ENCODE data around the gene B3GAT2. TPM values are rescaled to one million over a fixed set of nuclear protein-coding genes. Genes with fewer than 3 reads are reported as not detected.

The B3GAT2 gene
- total RNA-seq, 1 donor, result under 0.01 TPM

DNA sequence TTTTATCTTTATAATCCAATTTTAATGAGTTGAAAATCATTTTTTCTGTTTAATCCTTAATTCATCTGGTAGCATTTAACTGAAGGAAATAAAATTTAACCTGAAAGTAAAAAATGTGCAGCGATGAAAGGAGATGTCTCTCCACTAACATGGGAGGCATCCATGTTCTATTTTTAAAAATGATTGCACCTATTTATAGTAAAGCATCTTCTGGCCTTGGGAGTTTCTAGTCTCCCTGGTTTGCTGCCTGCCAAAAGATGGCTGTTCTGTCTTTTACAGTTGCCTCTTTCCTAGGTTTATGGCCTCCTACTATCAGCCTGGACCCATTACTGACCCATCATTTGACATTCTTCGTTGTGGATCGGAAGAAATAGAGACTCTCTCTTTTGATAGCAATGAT, 143.0 kb downstream of the B3GAT2 start:
- TF ChIP-seq, protein P1, sequence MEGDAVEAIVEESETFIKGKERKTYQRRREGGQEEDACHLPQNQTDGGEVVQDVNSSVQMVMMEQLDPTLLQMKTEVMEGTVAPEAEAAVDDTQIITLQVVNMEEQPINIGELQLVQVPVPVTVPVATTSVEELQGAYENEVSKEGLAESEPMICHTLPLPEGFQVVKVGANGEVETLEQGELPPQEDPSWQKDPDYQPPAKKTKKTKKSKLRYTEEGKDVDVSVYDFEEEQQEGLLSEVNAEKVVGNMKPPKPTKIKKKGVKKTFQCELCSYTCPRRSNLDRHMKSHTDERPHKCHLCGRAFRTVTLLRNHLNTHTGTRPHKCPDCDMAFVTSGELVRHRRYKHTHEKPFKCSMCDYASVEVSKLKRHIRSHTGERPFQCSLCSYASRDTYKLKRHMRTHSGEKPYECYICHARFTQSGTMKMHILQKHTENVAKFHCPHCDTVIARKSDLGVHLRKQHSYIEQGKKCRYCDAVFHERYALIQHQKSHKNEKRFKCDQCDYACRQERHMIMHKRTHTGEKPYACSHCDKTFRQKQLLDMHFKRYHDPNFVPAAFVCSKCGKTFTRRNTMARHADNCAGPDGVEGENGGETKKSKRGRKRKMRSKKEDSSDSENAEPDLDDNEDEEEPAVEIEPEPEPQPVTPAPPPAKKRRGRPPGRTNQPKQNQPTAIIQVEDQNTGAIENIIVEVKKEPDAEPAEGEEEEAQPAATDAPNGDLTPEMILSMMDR (IDR thresholded peaks at IDR 0.05; ENCODE audit: insufficient read depth, low read depth, low read length), result no peak
- no peak for DNase-seq (ENCODE audit: low read depth)
- no peak overlapping the region for H3K4me3 ChIP-seq (ENCODE audit: low read depth, low read length)

DNA sequence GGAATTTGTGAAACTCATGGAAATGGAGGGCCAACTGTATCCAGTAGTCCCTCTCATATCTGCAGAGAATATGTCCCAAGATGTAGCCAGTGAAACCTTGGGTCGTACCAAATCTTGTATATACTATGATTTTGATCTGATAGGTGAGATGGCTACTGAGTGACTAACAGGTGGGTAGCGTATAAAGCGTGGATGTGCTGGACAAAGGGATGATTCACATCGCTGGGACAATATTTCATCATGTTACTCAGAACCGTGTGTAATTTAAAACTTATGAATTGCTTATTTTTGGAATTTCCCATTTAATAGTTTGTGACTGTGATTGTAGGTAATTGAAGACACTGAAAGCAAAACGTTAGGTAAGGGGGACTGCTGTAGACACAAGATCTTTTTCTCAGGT, 145.1 kb downstream of the B3GAT2 start:
- H3K4me3 ChIP-seq (ENCODE audit: low read depth, low read length), result no peak overlapping the region
- TF ChIP-seq, protein P1 (IDR thresholded peaks at IDR 0.05; ENCODE audit: insufficient read depth, low read depth, low read length), result no peak
- no peak for DNase-seq (ENCODE audit: low read depth)
